WTC11 (cell line): Measurements from ENCODE around the gene CST9L. TPM values are rescaled to one million over a fixed set of nuclear protein-coding genes. Genes with fewer than 3 reads are reported as not detected.

Experiments
- ATAC-seq: fragments of 200-7000 bp; cut with Tn5 transposase; 2 replicates; pipeline ENCODE4 v1.10.0; 2021; ENCODE audit warnings: mild to moderate bottlenecking, moderate library complexity
- CTCF ChIA-PET: fragments of 300-600 bp; sonication (Branson Sonifier 250); formaldehyde crosslinking; loops from one replicate; lab custom pipeline; 2021; ENCODE audit warnings: antibody characterized with exemption; lab: Charles Lee
- POLR2A ChIA-PET: fragments of 350-600 bp; sonication (Branson Sonifier 250); formaldehyde crosslinking; loops from one replicate; lab custom pipeline; 2021; ENCODE audit warnings: antibody characterized with exemption; lab: Charles Lee
- DNase-seq: peaks from one replicate; pipeline ENCODE4 v3.0.0; 2021; ENCODE audit warnings: low spot score
- H3K27ac Mint-ChIP-seq: 2 replicates; pipeline ENCODE4 v1.8.0; 2021; ENCODE audit warnings: mixed read lengths
- H3K27me3 Mint-ChIP-seq: 2 replicates; pipeline ENCODE4 v1.8.0; 2021; ENCODE audit warnings: low read depth, mild to moderate bottlenecking, moderate library complexity, mixed read lengths
- H3K36me3 Mint-ChIP-seq: 2 replicates; pipeline ENCODE4 v1.8.0; 2021; ENCODE audit warnings: mixed read lengths
- H3K4me1 Mint-ChIP-seq: 2 replicates; pipeline ENCODE4 v1.8.0; 2022; ENCODE audit warnings: mixed read lengths
- H3K4me3 Mint-ChIP-seq: 2 replicates; pipeline ENCODE4 v1.8.0; 2021; ENCODE audit warnings: mild to moderate bottlenecking, moderate library complexity, mixed read lengths
- H3K9me3 Mint-ChIP-seq: 2 replicates; pipeline ENCODE4 v1.8.0; 2021; ENCODE audit warnings: mixed read lengths
- CBFB ChIP-seq: sonication (generic); formaldehyde crosslinking; IDR thresholded peaks from 2 replicates; pipeline ENCODE4 v1.8.1; 2022; ENCODE audit warnings: mild to moderate bottlenecking, low read depth, missing genetic modification reagents
- GRHL2 ChIP-seq: fragments of 250-450 bp; sonication (Bioruptor Pico); IDR thresholded peaks from 2 replicates; pipeline ENCODE4 v1.8.0; 2022; ENCODE audit warnings: mild to moderate bottlenecking, moderate library complexity; ENCODE audit not compliant: insufficient replicate concordance, severe bottlenecking
- PRDM15 ChIP-seq: sonication (generic); formaldehyde crosslinking; IDR thresholded peaks from 2 replicates; pipeline ENCODE4 v1.8.0; 2022; ENCODE audit warnings: missing genetic modification reagents
- PREB ChIP-seq: sonication (generic); formaldehyde crosslinking; IDR thresholded peaks from 2 replicates; pipeline ENCODE4 v1.8.1; 2022; ENCODE audit warnings: mild to moderate bottlenecking, missing genetic modification reagents, moderate library complexity, borderline replicate concordance
- SMAD3 ChIP-seq: sonication (generic); formaldehyde crosslinking; IDR thresholded peaks from 2 replicates; pipeline ENCODE4 v1.8.0; 2022; ENCODE audit warnings: missing genetic modification reagents, mild to moderate bottlenecking, borderline replicate concordance
- SMAD4 ChIP-seq: sonication (generic); formaldehyde crosslinking; IDR thresholded peaks from 2 replicates; pipeline ENCODE4 v1.8.0; 2022; ENCODE audit warnings: mild to moderate bottlenecking, missing genetic modification reagents
- SP1 ChIP-seq: sonication (generic); formaldehyde crosslinking; conservative IDR thresholded peaks from 2 replicates; pipeline ENCODE4 v1.8.1; 2022; ENCODE audit warnings: missing genetic modification reagents
- STAT6 ChIP-seq: sonication (generic); formaldehyde crosslinking; conservative IDR thresholded peaks from 2 replicates; pipeline ENCODE4 v1.8.1; 2023; ENCODE audit warnings: mild to moderate bottlenecking, low read depth, missing genetic modification reagents, moderate library complexity
- ZNF121 ChIP-seq: sonication (generic); formaldehyde crosslinking; IDR thresholded peaks from 2 replicates; pipeline ENCODE4 v1.8.0; 2023; ENCODE audit warnings: missing genetic modification reagents
- ZNF263 ChIP-seq: sonication (generic); formaldehyde crosslinking; IDR thresholded peaks from 2 replicates; pipeline ENCODE4 v1.8.1; 2022; ENCODE audit warnings: low read depth, mild to moderate bottlenecking, moderate library complexity, missing genetic modification reagents
- ZNF281 ChIP-seq: sonication (generic); formaldehyde crosslinking; IDR thresholded peaks from 2 replicates; pipeline ENCODE4 v1.8.0; 2023; ENCODE audit warnings: mild to moderate bottlenecking, missing genetic modification reagents
- ZNF396 ChIP-seq: fragments of 250-450 bp; sonication (Bioruptor Pico); IDR thresholded peaks from 2 replicates; pipeline ENCODE4 v1.8.0; 2021; ENCODE audit warnings: mild to moderate bottlenecking, moderate library complexity, borderline replicate concordance
- ZNF671 ChIP-seq: fragments of 250-450 bp; sonication (Bioruptor Pico); IDR thresholded peaks from 2 replicates; pipeline ENCODE4 v1.8.0; 2021; ENCODE audit warnings: mild to moderate bottlenecking
- total RNA-seq: library from RNA; stranded (reverse); gene quantifications from 3 replicates; pipeline ENCODE4 v1.2.3, GENCODE V29; 2021

The CST9L gene
- total RNA-seq, 1 experiment from 2014 or later: not detected

GRCh38 chr20:23517719-23518118, 50.6 kb downstream of the CST9L start:
- H3K27ac Mint-ChIP-seq: no peak overlapping the region
- H3K9me3 Mint-ChIP-seq: peaks cover 45% of the 10 kb centered on the region
- no peak for DNase-seq
- H3K4me3 Mint-ChIP-seq: no peak overlapping the region
- peaks cover 20% of the 10 kb centered on the region for H3K27me3 Mint-ChIP-seq
- TF ChIP-seq CBFB (CRISPR knock-in tag) (no peak), SMAD4 (CRISPR knock-in tag) (no peak)
- TF ChIP-seq, all 79 proteins: peak for 0
- Mint-ChIP-seq H3K4me1 (peaks cover 52% of the 10 kb centered on the region), H3K36me3 (peaks cover 36% of the 10 kb centered on the region)
- ChIA-PET CTCF (no interaction called here), POLR2A (no interaction called here)
- ATAC-seq: no peak

GRCh38 chr20:23515250-23515939, 52.9 kb downstream of the CST9L start:
- POLR2A ChIA-PET: no interaction called here
- ATAC-seq: peak; percentile 36
- CTCF ChIA-PET: interaction anchor here (0.9 to 1.4 kb wide), 2 partner anchors 8 to 69 kb away, joined by 3 to 4 read pairs; no protein-coding TSS in a partner anchor
- no peak for DNase-seq
- Mint-ChIP-seq H3K4me3 (no peak overlapping the region), H3K4me1 (peaks cover 48% of the 10 kb centered on the region), H3K36me3 (peaks cover 20% of the 10 kb centered on the region), H3K9me3 (peaks cover 29% of the 10 kb centered on the region), H3K27me3 (peaks cover 17% of the 10 kb centered on the region), H3K27ac (peak overlapping the region; percentile 22)
- TF ChIP-seq ZNF121 (CRISPR knock-in tag): peak; percentile 90
- no peak for TF ChIP-seq SP1 (CRISPR knock-in tag)

- Mint-ChIP-seq H3K9me3 (peaks cover 24% of the 10 kb centered on the region), H3K36me3 (peaks cover 15% of the 10 kb centered on the region), H3K27ac (peak overlapping the region; percentile 22), H3K27me3 (peaks cover 17% of the 10 kb centered on the region), H3K4me1 (peaks cover 43% of the 10 kb centered on the region), H3K4me3 (no peak overlapping the region)
- DNase-seq (no peak), ATAC-seq (peak; percentile 46)
- no peak for TF ChIP-seq SMAD3
- no peak for TF ChIP-seq STAT6 (CRISPR knock-in tag)
- TF ChIP-seq GRHL2 (CRISPR knock-in tag): no peak
- no peak for TF ChIP-seq ZNF121 (CRISPR knock-in tag)
- no peak for TF ChIP-seq ZNF396 (CRISPR knock-in tag)
- TF ChIP-seq ZNF263: no peak
- TF ChIP-seq PREB (CRISPR knock-in tag): no peak
- TF ChIP-seq ZNF671: no peak
- TF ChIP-seq PRDM15 (CRISPR knock-in tag): no peak
- TF ChIP-seq ZNF281 (CRISPR knock-in tag): no peak
- ChIA-PET CTCF (interaction anchor here (0.9 to 1.4 kb wide), 2 partner anchors 7 to 68 kb away, joined by 3 to 4 read pairs; no protein-coding TSS in a partner anchor), POLR2A (no interaction called here)
These were observed 53.4 kb downstream of the CST9L start for GRCh38 chr20:23514848-23515247.
